HL-60 (cell line): ENCODE data around the gene CHRM5.

Experiments
- POLR2AphosphoS5 ChIP-seq: IDR thresholded peaks from 2 replicates; pipeline ENCODE4 v1.6.1; 2012; ENCODE audit warnings: low read depth
- SPI1 ChIP-seq: IDR thresholded peaks from 2 replicates; pipeline ENCODE4 v1.6.1; 2012; ENCODE audit warnings: low read depth, mild to moderate bottlenecking, borderline replicate concordance
- TF ChIP-seq, protein P1 (sequence below): IDR thresholded peaks from one replicate; pipeline ENCODE4 v1.5.1; 2011; ENCODE audit warnings: low read length, control low read depth, inconsistent platforms; ENCODE audit not compliant: insufficient read depth
- TF ChIP-seq, protein P2 (sequence below): IDR thresholded peaks from 2 replicates; pipeline ENCODE4 v1.6.1; 2012; ENCODE audit warnings: low read depth; ENCODE audit not compliant: insufficient replicate concordance

DNA sequence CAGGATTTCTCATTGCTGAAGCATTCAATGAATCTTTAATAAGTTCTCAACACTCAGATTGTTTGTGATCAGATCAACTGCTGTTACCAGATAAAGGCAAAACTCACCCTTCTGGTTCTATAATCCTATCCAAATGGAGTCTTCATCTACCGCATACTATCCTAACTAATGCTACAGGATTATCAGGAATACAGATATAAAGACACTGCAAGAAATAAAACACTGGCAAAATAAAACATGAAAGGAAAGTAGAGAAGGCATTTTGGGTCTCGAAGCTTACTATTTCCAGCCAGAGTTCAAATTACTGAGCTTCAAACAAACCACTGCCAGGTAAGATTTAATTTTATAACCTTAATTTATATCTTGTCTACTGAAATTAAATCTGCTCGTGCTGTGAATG lies 524 bp downstream of the CHRM5 start:
- TF ChIP-seq, protein P1, sequence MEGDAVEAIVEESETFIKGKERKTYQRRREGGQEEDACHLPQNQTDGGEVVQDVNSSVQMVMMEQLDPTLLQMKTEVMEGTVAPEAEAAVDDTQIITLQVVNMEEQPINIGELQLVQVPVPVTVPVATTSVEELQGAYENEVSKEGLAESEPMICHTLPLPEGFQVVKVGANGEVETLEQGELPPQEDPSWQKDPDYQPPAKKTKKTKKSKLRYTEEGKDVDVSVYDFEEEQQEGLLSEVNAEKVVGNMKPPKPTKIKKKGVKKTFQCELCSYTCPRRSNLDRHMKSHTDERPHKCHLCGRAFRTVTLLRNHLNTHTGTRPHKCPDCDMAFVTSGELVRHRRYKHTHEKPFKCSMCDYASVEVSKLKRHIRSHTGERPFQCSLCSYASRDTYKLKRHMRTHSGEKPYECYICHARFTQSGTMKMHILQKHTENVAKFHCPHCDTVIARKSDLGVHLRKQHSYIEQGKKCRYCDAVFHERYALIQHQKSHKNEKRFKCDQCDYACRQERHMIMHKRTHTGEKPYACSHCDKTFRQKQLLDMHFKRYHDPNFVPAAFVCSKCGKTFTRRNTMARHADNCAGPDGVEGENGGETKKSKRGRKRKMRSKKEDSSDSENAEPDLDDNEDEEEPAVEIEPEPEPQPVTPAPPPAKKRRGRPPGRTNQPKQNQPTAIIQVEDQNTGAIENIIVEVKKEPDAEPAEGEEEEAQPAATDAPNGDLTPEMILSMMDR = no peak
- TF ChIP-seq POLR2AphosphoS5 (no peak), SPI1 (no peak)
- TF ChIP-seq, protein P2, sequence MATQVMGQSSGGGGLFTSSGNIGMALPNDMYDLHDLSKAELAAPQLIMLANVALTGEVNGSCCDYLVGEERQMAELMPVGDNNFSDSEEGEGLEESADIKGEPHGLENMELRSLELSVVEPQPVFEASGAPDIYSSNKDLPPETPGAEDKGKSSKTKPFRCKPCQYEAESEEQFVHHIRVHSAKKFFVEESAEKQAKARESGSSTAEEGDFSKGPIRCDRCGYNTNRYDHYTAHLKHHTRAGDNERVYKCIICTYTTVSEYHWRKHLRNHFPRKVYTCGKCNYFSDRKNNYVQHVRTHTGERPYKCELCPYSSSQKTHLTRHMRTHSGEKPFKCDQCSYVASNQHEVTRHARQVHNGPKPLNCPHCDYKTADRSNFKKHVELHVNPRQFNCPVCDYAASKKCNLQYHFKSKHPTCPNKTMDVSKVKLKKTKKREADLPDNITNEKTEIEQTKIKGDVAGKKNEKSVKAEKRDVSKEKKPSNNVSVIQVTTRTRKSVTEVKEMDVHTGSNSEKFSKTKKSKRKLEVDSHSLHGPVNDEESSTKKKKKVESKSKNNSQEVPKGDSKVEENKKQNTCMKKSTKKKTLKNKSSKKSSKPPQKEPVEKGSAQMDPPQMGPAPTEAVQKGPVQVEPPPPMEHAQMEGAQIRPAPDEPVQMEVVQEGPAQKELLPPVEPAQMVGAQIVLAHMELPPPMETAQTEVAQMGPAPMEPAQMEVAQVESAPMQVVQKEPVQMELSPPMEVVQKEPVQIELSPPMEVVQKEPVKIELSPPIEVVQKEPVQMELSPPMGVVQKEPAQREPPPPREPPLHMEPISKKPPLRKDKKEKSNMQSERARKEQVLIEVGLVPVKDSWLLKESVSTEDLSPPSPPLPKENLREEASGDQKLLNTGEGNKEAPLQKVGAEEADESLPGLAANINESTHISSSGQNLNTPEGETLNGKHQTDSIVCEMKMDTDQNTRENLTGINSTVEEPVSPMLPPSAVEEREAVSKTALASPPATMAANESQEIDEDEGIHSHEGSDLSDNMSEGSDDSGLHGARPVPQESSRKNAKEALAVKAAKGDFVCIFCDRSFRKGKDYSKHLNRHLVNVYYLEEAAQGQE = no peak
